Activated CD4-positive, CD25-positive, alpha-beta regulatory T cell treated with anti-CD3 and anti-CD28 coated beads, Interleukin-2, amount 50 U/mL, for 72 hours (primary cell): ENCODE results near the gene FARP2.
"Not testable (repeated sequence)": the region's sequence is repeated elsewhere in the genome, so short reads cannot be mapped to it uniquely, and the experiment has no call there.

ENCODE experiments used
- DNase-seq: peaks from one replicate; pipeline ENCODE4 v3.0.0; 2021

Gene FARP2

GRCh38 chr2:241506793-241507429, 150.8 kb downstream of the FARP2 start:
- DNase-seq: no peak

GRCh38 chr2:241507430-241508239, 151.6 kb downstream of the FARP2 start:
- peak; percentile 55 for DNase-seq

GRCh38 chr2:241508240-241509154, 152.4 kb downstream of the FARP2 start, which contains the start of gene STK25:
Gene STK25 (minus strand): TSS chr2:241508584. CDS start chr2:241508035, 549 bp downstream.
- peak; percentile 90 for DNase-seq

GRCh38 chr2:241509155-241509784, 153.2 kb downstream of the FARP2 start:
- peak; percentile 37 for DNase-seq

GRCh38 chr2:241511091-241511741, 155.1 kb downstream of the FARP2 start:
- DNase-seq: no peak

GRCh38 chr2:241514553-241514952, 158.5 kb downstream of the FARP2 start:
- DNase-seq: no peak

GRCh38 chr2:241514986-241515737, 159.1 kb downstream of the FARP2 start:
- DNase-seq: no peak

GRCh38 chr2:241516520-241516965, 160.5 kb downstream of the FARP2 start:
- no peak for DNase-seq

- no peak for DNase-seq
Observed at GRCh38 chr2:241517297-241517696, 161.2 kb downstream of the FARP2 start.

- no peak for DNase-seq
Observed at GRCh38 chr2:241519669-241520068, 163.6 kb downstream of the FARP2 start.

- no peak for DNase-seq
Observed at GRCh38 chr2:241522477-241522876, 166.4 kb downstream of the FARP2 start.

GRCh38 chr2:241525818-241526780, 170.0 kb downstream of the FARP2 start:
- not testable (repeated sequence) for DNase-seq

- no peak for DNase-seq
Observed at GRCh38 chr2:241530571-241530970, 174.5 kb downstream of the FARP2 start.

- DNase-seq: no peak
Observed at GRCh38 chr2:241531161-241531722, 175.2 kb downstream of the FARP2 start.

GRCh38 chr2:241532168-241532567, 176.1 kb downstream of the FARP2 start:
- DNase-seq: no peak

- DNase-seq: no peak
Observed at GRCh38 chr2:241532733-241533601, 176.9 kb downstream of the FARP2 start.

- DNase-seq: no peak
Observed at GRCh38 chr2:241534293-241534692, 178.2 kb downstream of the FARP2 start.

- DNase-seq: no peak
Observed at GRCh38 chr2:241534701-241535375, 178.8 kb downstream of the FARP2 start.
